H9 (cell line): ENCODE results near the gene NFASC. TPM values are rescaled to one million over a fixed set of nuclear protein-coding genes. Genes with fewer than 3 reads are reported as not detected.

Source experiments
- DNase-seq: peaks from one replicate; pipeline ENCODE4 v3.0.0-alpha.2; 2017
- H2AFZ ChIP-seq: one replicate; pipeline ENCODE4 v1.6.1; 2013; ENCODE audit warnings: mild to moderate bottlenecking, low read length, control low read depth, moderate library complexity
- H2AK5ac ChIP-seq: 2 replicates; pipeline ENCODE4 v1.6.1; 2013; ENCODE audit warnings: low read length, control low read depth, mixed read lengths; ENCODE audit not compliant: insufficient read length
- H2BK120ac ChIP-seq: one replicate; pipeline ENCODE4 v1.6.1; 2013; ENCODE audit warnings: low read depth, mild to moderate bottlenecking, low read length, control low read depth, inconsistent platforms; ENCODE audit not compliant: poor library complexity, severe bottlenecking
- H2BK12ac ChIP-seq: 2 replicates; pipeline ENCODE4 v1.6.1; 2013; ENCODE audit warnings: low read length, control low read depth, mixed read lengths, low read depth; ENCODE audit not compliant: insufficient read length
- H2BK15ac ChIP-seq: 2 replicates; pipeline ENCODE4 v1.6.1; 2013; ENCODE audit warnings: low read depth, low read length, control low read depth
- H2BK20ac ChIP-seq: one replicate; pipeline ENCODE4 v1.6.1; 2013; ENCODE audit warnings: low read depth, mild to moderate bottlenecking, low read length, control low read depth, inconsistent platforms; ENCODE audit not compliant: poor library complexity, severe bottlenecking
- H2BK5ac ChIP-seq: 2 replicates; pipeline ENCODE4 v1.6.1; 2013; ENCODE audit warnings: low read length, control low read depth, mixed read lengths; ENCODE audit not compliant: insufficient read length
- H3K14ac ChIP-seq: 2 replicates; pipeline ENCODE4 v1.6.1; 2013; ENCODE audit warnings: low read length, control low read depth; ENCODE audit not compliant: insufficient read depth
- H3K18ac ChIP-seq: 2 replicates; pipeline ENCODE4 v1.6.1; 2013; ENCODE audit warnings: low read depth, mild to moderate bottlenecking, mixed read lengths, low read length, control low read depth; ENCODE audit not compliant: insufficient read length
- H3K23ac ChIP-seq: 2 replicates; pipeline ENCODE4 v1.6.1; 2013; ENCODE audit warnings: low read length, control low read depth, mixed read lengths, low read depth; ENCODE audit not compliant: insufficient read length
- H3K23me2 ChIP-seq: 2 replicates; pipeline ENCODE4 v1.6.1; 2013; ENCODE audit warnings: low read depth, mild to moderate bottlenecking, mixed read lengths, low read length, control low read depth; ENCODE audit not compliant: insufficient read length, poor library complexity, severe bottlenecking
- H3K27ac ChIP-seq: 2 replicates; pipeline ENCODE4 v1.5.1; 2013; ENCODE audit warnings: low read length, control low read depth, mixed read lengths, low read depth; ENCODE audit not compliant: insufficient read length
- H3K27me3 ChIP-seq: 2 replicates; pipeline ENCODE4 v1.6.1; 2013; ENCODE audit warnings: low read length, control low read depth, inconsistent platforms; ENCODE audit not compliant: insufficient read depth
- H3K4ac ChIP-seq: 2 replicates; pipeline ENCODE4 v1.6.1; 2013; ENCODE audit warnings: low read depth, mild to moderate bottlenecking, control low read depth, inconsistent platforms, low read length, moderate library complexity
- H3K4me1 ChIP-seq: 2 replicates; pipeline ENCODE4 v1.6.1; 2013; ENCODE audit warnings: low read length, control low read depth, inconsistent platforms; ENCODE audit not compliant: insufficient read depth
- H3K4me2 ChIP-seq: 2 replicates; pipeline ENCODE4 v1.6.1; 2013; ENCODE audit warnings: low read length, control low read depth, mixed read lengths; ENCODE audit not compliant: insufficient read length, insufficient read depth
- H3K56ac ChIP-seq: 2 replicates; pipeline ENCODE4 v1.6.1; 2013; ENCODE audit warnings: low read depth, mild to moderate bottlenecking, mixed read lengths, low read length, control low read depth; ENCODE audit not compliant: insufficient read length
- H3K79me1 ChIP-seq: 2 replicates; pipeline ENCODE4 v1.6.1; 2013; ENCODE audit warnings: low read depth, mild to moderate bottlenecking, moderate library complexity, low read length, control low read depth, inconsistent platforms; ENCODE audit not compliant: insufficient read depth, poor library complexity, severe bottlenecking
- H3K79me2 ChIP-seq: 2 replicates; pipeline ENCODE4 v1.6.1; 2013; ENCODE audit warnings: low read length, control low read depth, inconsistent platforms; ENCODE audit not compliant: insufficient read depth
- H3K9ac ChIP-seq: 2 replicates; pipeline ENCODE4 v1.6.1; 2013; ENCODE audit warnings: low read length, control low read depth, mixed read lengths; ENCODE audit not compliant: insufficient read length; ENCODE audit errors: extremely low read depth
- H3K9me3 ChIP-seq: one replicate; pipeline ENCODE4 v1.6.1; 2013; ENCODE audit warnings: low read depth, low read length, inconsistent platforms; ENCODE audit not compliant: control insufficient read depth
- H3T11ph ChIP-seq: one replicate; pipeline ENCODE4 v1.6.1; 2013; ENCODE audit warnings: mild to moderate bottlenecking, low read length, control low read depth, inconsistent platforms
- H4K20me1 ChIP-seq: one replicate; pipeline ENCODE4 v1.6.1; 2013; ENCODE audit not compliant: control insufficient read depth, insufficient read length, insufficient read depth
- H4K5ac ChIP-seq: 2 replicates; pipeline ENCODE4 v1.6.1; 2013; ENCODE audit warnings: low read depth, mild to moderate bottlenecking, mixed read lengths, low read length, control low read depth; ENCODE audit not compliant: insufficient read length
- H4K8ac ChIP-seq: replicated peaks from 2 replicates; pipeline ENCODE4 v1.6.1; 2013; ENCODE audit warnings: low read length, control low read depth, mixed read lengths, low read depth; ENCODE audit not compliant: insufficient read length
- H4K91ac ChIP-seq: 2 replicates; pipeline ENCODE4 v1.6.1; 2013; ENCODE audit warnings: low read depth, mild to moderate bottlenecking, moderate library complexity, mixed read lengths, low read length, control low read depth; ENCODE audit not compliant: insufficient read length
- H3K27ac Mint-ChIP-seq, 3 experiments: 2 replicates in 2 of 3; 3 replicates in 1 of 3; pipeline ENCODE4 v1.8.0; 2020 to 2021; ENCODE audit warnings: mixed read lengths in 3 of 3, mild to moderate bottlenecking in 1 of 3, moderate library complexity in 1 of 3
- H3K27me3 Mint-ChIP-seq: 2 replicates; pipeline ENCODE4 v1.8.0; 2021; ENCODE audit warnings: low read depth, mild to moderate bottlenecking, moderate library complexity, mixed read lengths
- H3K36me3 Mint-ChIP-seq, 3 experiments: 2 replicates in 2 of 3; 3 replicates in 1 of 3; pipeline ENCODE4 v1.8.0; 2020 to 2021; ENCODE audit warnings: low read depth in 3 of 3, mixed read lengths in 3 of 3; ENCODE audit not compliant: insufficient read depth in 1 of 3
- H3K4me1 Mint-ChIP-seq, 2 experiments: 2 replicates each; pipeline ENCODE4 v1.8.0; 2020; ENCODE audit warnings: mixed read lengths in 2 of 2
- H3K4me3 Mint-ChIP-seq, 2 experiments: 2 replicates in 1 of 2; 3 replicates in 1 of 2; pipeline ENCODE4 v1.8.0; 2020 to 2021; ENCODE audit warnings: mild to moderate bottlenecking in 2 of 2, mixed read lengths in 2 of 2, moderate library complexity in 1 of 2
- H3K9me3 Mint-ChIP-seq, 2 experiments: 2 replicates in 1 of 2; 3 replicates in 1 of 2; pipeline ENCODE4 v1.8.0; 2020; ENCODE audit warnings: mild to moderate bottlenecking in 2 of 2, mixed read lengths in 2 of 2, moderate library complexity in 1 of 2
- WGBS: extraction: QIAGEN DNeasy Blood & Tissue Kit; methylation state at CpG from one replicate; pipeline ENCODE4 v1.1.7; 2013; ENCODE audit warnings: missing lambda C conversion rate, low lambda C conversion rate, mixed read lengths; ENCODE audit not compliant: insufficient read length; ENCODE audit errors: extremely low coverage; 5-methylcytosine and 5-hydroxymethylcytosine counted together
- total RNA-seq: library from RNA; stranded (reverse); gene quantifications from 2 replicates; pipeline ENCODE4 v1.2.1, GENCODE V29; 2021
- TF ChIP-seq, protein P1 (sequence below): fragments of 200-600 bp; sonication (generic); conservative IDR thresholded peaks from 3 replicates; pipeline ENCODE4 v1.8.0; 2021; ENCODE audit warnings: antibody characterized with exemption, mild to moderate bottlenecking

Gene NFASC
- total RNA-seq, 1 experiment from 2014 or later = 5.0 TPM

- Histone ChIP-seq H3K27ac (no peak overlapping the region), H3K56ac (no peak overlapping the region), H2BK120ac (no peak overlapping the region), H4K91ac (no peak overlapping the region), H2AK5ac (no peak overlapping the region), H3K4me2 (no peak overlapping the region), H3K23me2 (no peaks in the 10 kb centered on the region), H3K79me2 (no peaks in the 10 kb centered on the region), H2BK5ac (no peak overlapping the region), H2BK12ac (no peak overlapping the region), H2BK20ac (no peak overlapping the region), H4K20me1 (no peaks in the 10 kb centered on the region), H3K9ac (no peak overlapping the region), H3K14ac (no peak overlapping the region), H3K79me1 (no peaks in the 10 kb centered on the region), H3T11ph (no peak overlapping the region), H3K4ac (no peak overlapping the region), H4K5ac (no peak overlapping the region), H2BK15ac (no peak overlapping the region), H3K4me1 (no peaks in the 10 kb centered on the region), H3K18ac (no peak overlapping the region), H3K27me3 (no peaks in the 10 kb centered on the region), H4K8ac (no peak overlapping the region), H3K9me3 (no peaks in the 10 kb centered on the region), H2AFZ (no peak overlapping the region), H3K23ac (no peak overlapping the region)
- H3K4me3 Mint-ChIP-seq = no peak overlapping the region
- no peaks in the 10 kb centered on the region; a peak in 1 of 7 replicates for H3K36me3 Mint-ChIP-seq
- no peaks in the 10 kb centered on the region for H3K27me3 Mint-ChIP-seq
- H3K27ac Mint-ChIP-seq = no peak overlapping the region
- no peaks in the 10 kb centered on the region for H3K9me3 Mint-ChIP-seq
- TF ChIP-seq, protein P1, sequence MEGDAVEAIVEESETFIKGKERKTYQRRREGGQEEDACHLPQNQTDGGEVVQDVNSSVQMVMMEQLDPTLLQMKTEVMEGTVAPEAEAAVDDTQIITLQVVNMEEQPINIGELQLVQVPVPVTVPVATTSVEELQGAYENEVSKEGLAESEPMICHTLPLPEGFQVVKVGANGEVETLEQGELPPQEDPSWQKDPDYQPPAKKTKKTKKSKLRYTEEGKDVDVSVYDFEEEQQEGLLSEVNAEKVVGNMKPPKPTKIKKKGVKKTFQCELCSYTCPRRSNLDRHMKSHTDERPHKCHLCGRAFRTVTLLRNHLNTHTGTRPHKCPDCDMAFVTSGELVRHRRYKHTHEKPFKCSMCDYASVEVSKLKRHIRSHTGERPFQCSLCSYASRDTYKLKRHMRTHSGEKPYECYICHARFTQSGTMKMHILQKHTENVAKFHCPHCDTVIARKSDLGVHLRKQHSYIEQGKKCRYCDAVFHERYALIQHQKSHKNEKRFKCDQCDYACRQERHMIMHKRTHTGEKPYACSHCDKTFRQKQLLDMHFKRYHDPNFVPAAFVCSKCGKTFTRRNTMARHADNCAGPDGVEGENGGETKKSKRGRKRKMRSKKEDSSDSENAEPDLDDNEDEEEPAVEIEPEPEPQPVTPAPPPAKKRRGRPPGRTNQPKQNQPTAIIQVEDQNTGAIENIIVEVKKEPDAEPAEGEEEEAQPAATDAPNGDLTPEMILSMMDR = no peak
- no peaks in the 10 kb centered on the region for H3K4me1 Mint-ChIP-seq
- WGBS = no CpG with 5 or more reads among the region's 12 CpGs
- DNase-seq = no peak
These were observed 104.4 kb downstream of the NFASC start for GRCh38 chr1:204975021-204975420.
